ENCODE data around the gene MACROD2. TPM values are rescaled to one million over a fixed set of nuclear protein-coding genes. Genes with fewer than 3 reads are reported as not detected.

MACROD2 gene
- total and polyA plus RNA-seq, 9 donors: 2.0 to 4.9 (median 3.1) TPM

DNA sequence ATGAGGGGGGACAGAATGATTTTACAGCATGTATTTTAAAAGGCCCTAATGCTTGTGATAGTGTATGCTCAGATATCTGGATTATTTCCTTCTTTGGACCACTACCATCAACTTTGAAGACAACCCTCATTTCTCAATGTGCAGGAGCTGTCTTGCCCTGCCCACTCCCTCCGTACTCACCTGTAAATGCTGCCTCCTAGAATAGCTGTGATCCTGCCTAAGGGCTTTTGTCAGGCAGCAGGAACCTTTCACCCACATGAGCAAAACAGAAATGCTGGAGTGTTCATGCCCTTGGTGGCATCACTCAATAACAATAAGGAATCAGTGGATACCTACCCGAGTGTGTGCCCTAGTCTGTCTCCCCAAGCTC lies 1065.7 kb downstream of the MACROD2 start:
- Histone ChIP-seq H3K27me3 (ENCODE audit: control insufficient read depth, insufficient read depth, low read length) (no peaks in the 10 kb centered on the region), H3K4me3 (ENCODE audit: low read length) (no peak overlapping the region), H3K27ac (ENCODE audit: low read length) (no peak overlapping the region), H3K9me3 (replicated peaks; ENCODE audit: control insufficient read depth, low read depth, low read length) (no peaks in the 10 kb centered on the region), H3K4me1 (ENCODE audit: control insufficient read depth, insufficient read depth, low read length) (peaks cover 3% of the 10 kb centered on the region), H3K36me3 (ENCODE audit: control insufficient read depth, insufficient read depth, low read length) (no peaks in the 10 kb centered on the region)
- no peak for DNase-seq
- 89% methylated on average over 2 of the region's 2 CpGs for WGBS (ENCODE audit: insufficient coverage)

DNA sequence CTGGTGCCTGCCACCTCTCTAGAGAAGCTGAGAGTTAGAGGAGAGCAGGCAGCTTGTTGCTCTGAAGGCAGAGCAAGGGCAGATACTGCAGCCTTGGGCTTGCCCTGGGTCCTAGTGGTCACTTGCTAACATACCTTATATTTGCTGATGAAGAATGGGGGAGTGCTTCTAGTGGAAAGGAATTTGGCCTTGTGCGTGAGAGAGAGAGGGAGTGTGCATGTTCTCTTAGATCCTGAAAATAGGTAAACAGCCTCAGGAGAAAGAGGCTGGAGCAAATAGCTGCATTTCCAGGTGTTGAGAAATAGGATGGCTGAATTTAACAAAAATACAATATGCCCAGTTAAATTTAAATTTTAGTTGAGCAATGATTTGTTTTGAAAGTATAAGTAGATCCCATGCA lies 1066.6 kb downstream of the MACROD2 start:
- WGBS (ENCODE audit: insufficient coverage): 83% methylated on average over 1 of the region's 1 CpG
- no peaks in the 10 kb centered on the region for H3K27me3 ChIP-seq (ENCODE audit: control insufficient read depth, insufficient read depth, low read length)
- H3K4me1 ChIP-seq (ENCODE audit: control insufficient read depth, insufficient read depth, low read length): no peaks in the 10 kb centered on the region
- no peak overlapping the region for H3K27ac ChIP-seq (ENCODE audit: low read length)
- no peak for DNase-seq
- no peak overlapping the region for H3K4me3 ChIP-seq (ENCODE audit: low read length)
- H3K9me3 ChIP-seq (replicated peaks; ENCODE audit: control insufficient read depth, low read depth, low read length): no peaks in the 10 kb centered on the region
- no peaks in the 10 kb centered on the region for H3K36me3 ChIP-seq (ENCODE audit: control insufficient read depth, insufficient read depth, low read length)

DNA sequence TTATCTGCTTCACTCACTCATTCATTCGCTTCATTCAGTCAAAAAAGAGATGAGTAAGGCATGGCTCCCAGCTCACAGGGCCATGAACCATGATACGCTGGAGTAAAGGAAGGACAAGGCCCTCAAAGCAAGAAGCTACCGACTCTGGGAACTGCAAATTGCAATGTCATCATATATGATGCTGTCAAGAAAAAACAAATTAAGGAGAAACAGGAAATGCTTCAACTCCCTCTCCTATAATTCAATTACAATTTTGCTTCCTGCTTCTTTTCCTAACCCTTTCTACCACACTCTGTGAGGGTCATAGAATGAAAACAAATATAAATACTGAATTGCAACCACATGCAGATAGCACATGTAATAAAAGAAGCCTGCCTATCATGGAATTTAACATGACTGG lies 1067.8 kb downstream of the MACROD2 start:
- Histone ChIP-seq H3K36me3 (ENCODE audit: control insufficient read depth, insufficient read depth, low read length) (no peaks in the 10 kb centered on the region), H3K4me1 (ENCODE audit: control insufficient read depth, insufficient read depth, low read length) (no peaks in the 10 kb centered on the region), H3K9me3 (replicated peaks; ENCODE audit: control insufficient read depth, low read depth, low read length) (no peaks in the 10 kb centered on the region), H3K27ac (ENCODE audit: low read length) (no peak overlapping the region), H3K27me3 (ENCODE audit: control insufficient read depth, insufficient read depth, low read length) (no peaks in the 10 kb centered on the region), H3K4me3 (ENCODE audit: low read length) (no peak overlapping the region)
- peak; percentile 31 for DNase-seq
- WGBS (ENCODE audit: insufficient coverage): 70% methylated on average over 2 of the region's 3 CpGs

- Histone ChIP-seq H3K27me3 (ENCODE audit: control insufficient read depth, insufficient read depth, low read length) (no peaks in the 10 kb centered on the region), H3K9me3 (replicated peaks; ENCODE audit: control insufficient read depth, low read depth, low read length) (no peaks in the 10 kb centered on the region), H3K4me1 (ENCODE audit: control insufficient read depth, insufficient read depth, low read length) (no peaks in the 10 kb centered on the region), H3K4me3 (ENCODE audit: low read length) (no peak overlapping the region), H3K27ac (ENCODE audit: low read length) (no peak overlapping the region), H3K36me3 (ENCODE audit: control insufficient read depth, insufficient read depth, low read length) (no peaks in the 10 kb centered on the region)
- DNase-seq: no peak
- WGBS (ENCODE audit: insufficient coverage): no CpG with 5 or more reads among the region's 5 CpGs
Observed at GRCh38 chr20:15064741-15065140, 1069.4 kb downstream of the MACROD2 start.

DNA sequence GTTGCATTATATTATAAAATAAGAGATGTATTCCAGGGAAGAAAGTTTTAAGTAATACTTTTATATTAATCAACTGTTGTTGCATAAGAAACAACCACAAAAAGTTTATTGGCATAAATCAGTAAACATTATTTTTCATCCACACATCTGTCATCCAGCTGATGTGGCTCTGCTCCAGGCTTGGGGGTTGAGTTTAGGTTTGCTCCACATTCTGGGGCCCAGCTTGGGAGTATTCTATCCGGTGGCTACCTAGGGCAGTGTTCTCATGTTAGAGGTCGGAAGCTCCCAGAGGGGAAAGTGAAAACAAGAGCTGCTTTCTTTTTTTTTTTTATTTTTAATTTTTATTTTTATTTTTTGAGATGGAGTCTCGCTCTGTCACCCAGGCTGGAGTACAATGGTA lies 1070.5 kb downstream of the MACROD2 start:
- no peaks in the 10 kb centered on the region for H3K36me3 ChIP-seq (ENCODE audit: control insufficient read depth, insufficient read depth, low read length)
- H3K9me3 ChIP-seq (replicated peaks; ENCODE audit: control insufficient read depth, low read depth, low read length): no peaks in the 10 kb centered on the region
- 60% methylated on average over 1 of the region's 3 CpGs for WGBS (ENCODE audit: insufficient coverage)
- no peak overlapping the region for H3K4me3 ChIP-seq (ENCODE audit: low read length)
- peak; percentile 82 for DNase-seq
- no peaks in the 10 kb centered on the region for H3K27me3 ChIP-seq (ENCODE audit: control insufficient read depth, insufficient read depth, low read length)
- H3K4me1 ChIP-seq (ENCODE audit: control insufficient read depth, insufficient read depth, low read length): no peaks in the 10 kb centered on the region
- H3K27ac ChIP-seq (ENCODE audit: low read length): no peak overlapping the region

DNA sequence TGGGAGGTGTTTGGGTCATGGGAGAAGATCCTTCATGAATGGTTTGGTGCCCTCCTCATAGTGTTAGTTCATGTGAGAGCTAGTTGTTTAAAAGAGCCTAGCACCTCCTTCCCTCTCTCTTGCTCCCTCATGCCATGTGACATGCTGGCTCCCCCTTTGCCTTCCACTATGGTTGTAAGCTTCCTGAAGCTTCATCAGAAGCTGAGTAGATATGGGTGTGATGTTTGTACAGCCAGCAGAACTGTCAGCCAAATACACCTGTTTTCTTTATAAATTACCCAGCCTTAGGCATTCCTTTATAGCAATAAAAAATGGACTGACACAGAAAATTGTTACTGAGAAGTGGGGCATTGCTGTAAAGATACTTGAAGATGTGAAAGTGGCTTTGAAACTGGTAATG lies 1073.2 kb downstream of the MACROD2 start:
- Histone ChIP-seq H3K27me3 (ENCODE audit: control insufficient read depth, insufficient read depth, low read length) (no peaks in the 10 kb centered on the region), H3K9me3 (replicated peaks; ENCODE audit: control insufficient read depth, low read depth, low read length) (no peaks in the 10 kb centered on the region), H3K27ac (ENCODE audit: low read length) (no peak overlapping the region), H3K4me3 (ENCODE audit: low read length) (no peak overlapping the region), H3K4me1 (ENCODE audit: control insufficient read depth, insufficient read depth, low read length) (no peaks in the 10 kb centered on the region), H3K36me3 (ENCODE audit: control insufficient read depth, insufficient read depth, low read length) (no peaks in the 10 kb centered on the region)
- no peak for DNase-seq

- H3K27ac ChIP-seq (ENCODE audit: low read length): no peak overlapping the region
- no peaks in the 10 kb centered on the region for H3K36me3 ChIP-seq (ENCODE audit: control insufficient read depth, insufficient read depth, low read length)
- no peaks in the 10 kb centered on the region for H3K27me3 ChIP-seq (ENCODE audit: control insufficient read depth, insufficient read depth, low read length)
- H3K4me1 ChIP-seq (ENCODE audit: control insufficient read depth, insufficient read depth, low read length): no peaks in the 10 kb centered on the region
- no peak for DNase-seq
- WGBS (ENCODE audit: insufficient coverage): 100% methylated on average over 1 of the region's 2 CpGs
- H3K9me3 ChIP-seq (replicated peaks; ENCODE audit: control insufficient read depth, low read depth, low read length): no peaks in the 10 kb centered on the region
- no peak overlapping the region for H3K4me3 ChIP-seq (ENCODE audit: low read length)
Observed at GRCh38 chr20:15069355-15069754, 1074.0 kb downstream of the MACROD2 start.

GRCh38 chr20:15071085-15071808 lies 1075.9 kb downstream of the MACROD2 start:
- no CpG with 5 or more reads among the region's 2 CpGs for WGBS (ENCODE audit: insufficient coverage)
- H3K9me3 ChIP-seq (replicated peaks; ENCODE audit: control insufficient read depth, low read depth, low read length): no peaks in the 10 kb centered on the region
- no peaks in the 10 kb centered on the region for H3K36me3 ChIP-seq (ENCODE audit: control insufficient read depth, insufficient read depth, low read length)
- H3K4me1 ChIP-seq (ENCODE audit: control insufficient read depth, insufficient read depth, low read length): no peaks in the 10 kb centered on the region
- no peak overlapping the region for H3K4me3 ChIP-seq (ENCODE audit: low read length)
- DNase-seq: peak; percentile 87
- no peak overlapping the region for H3K27ac ChIP-seq (ENCODE audit: low read length)
- H3K27me3 ChIP-seq (ENCODE audit: control insufficient read depth, insufficient read depth, low read length): peaks cover 2% of the 10 kb centered on the region

- peak; percentile 91 for DNase-seq
- Histone ChIP-seq H3K4me3 (ENCODE audit: low read length) (no peak overlapping the region), H3K27me3 (ENCODE audit: control insufficient read depth, insufficient read depth, low read length) (peaks cover 2% of the 10 kb centered on the region), H3K27ac (ENCODE audit: low read length) (no peak overlapping the region), H3K9me3 (replicated peaks; ENCODE audit: control insufficient read depth, low read depth, low read length) (no peaks in the 10 kb centered on the region), H3K36me3 (ENCODE audit: control insufficient read depth, insufficient read depth, low read length) (no peaks in the 10 kb centered on the region), H3K4me1 (ENCODE audit: control insufficient read depth, insufficient read depth, low read length) (no peaks in the 10 kb centered on the region)
Observed at GRCh38 chr20:15072316-15072715, 1077.0 kb downstream of the MACROD2 start.

- Histone ChIP-seq H3K36me3 (ENCODE audit: control insufficient read depth, insufficient read depth, low read length) (no peaks in the 10 kb centered on the region), H3K27me3 (ENCODE audit: control insufficient read depth, insufficient read depth, low read length) (peaks cover 4% of the 10 kb centered on the region), H3K9me3 (replicated peaks; ENCODE audit: control insufficient read depth, low read depth, low read length) (no peaks in the 10 kb centered on the region), H3K4me1 (ENCODE audit: control insufficient read depth, insufficient read depth, low read length) (no peaks in the 10 kb centered on the region), H3K27ac (ENCODE audit: low read length) (no peak overlapping the region), H3K4me3 (ENCODE audit: low read length) (no peak overlapping the region)
- DNase-seq: no peak
- 83% methylated on average over 2 of the region's 3 CpGs for WGBS (ENCODE audit: insufficient coverage)
Observed at GRCh38 chr20:15075586-15075985, 1080.3 kb downstream of the MACROD2 start.

DNA sequence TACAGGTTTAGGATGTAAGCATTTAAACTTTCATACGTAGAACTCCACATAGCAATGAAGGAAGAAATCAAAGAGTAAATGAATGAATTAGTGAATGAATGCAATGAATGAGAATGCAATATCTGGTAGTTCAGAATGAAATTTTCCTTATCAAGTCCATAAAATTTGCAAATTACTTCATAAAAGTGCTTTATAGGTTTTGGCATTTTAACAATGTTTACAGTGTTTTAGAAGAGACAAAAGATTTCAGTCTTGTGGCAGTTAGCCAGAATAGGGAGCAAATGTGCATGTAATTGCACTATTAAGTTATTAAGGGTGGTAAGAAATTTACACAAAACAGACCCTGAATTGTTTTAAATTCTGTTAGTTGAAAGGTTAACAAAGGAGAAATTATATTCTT lies 1081.5 kb downstream of the MACROD2 start:
- no peak overlapping the region for H3K4me3 ChIP-seq (ENCODE audit: low read length)
- no peak overlapping the region for H3K27ac ChIP-seq (ENCODE audit: low read length)
- H3K4me1 ChIP-seq (ENCODE audit: control insufficient read depth, insufficient read depth, low read length): no peaks in the 10 kb centered on the region
- peak; percentile 19 for DNase-seq
- no peaks in the 10 kb centered on the region for H3K9me3 ChIP-seq (replicated peaks; ENCODE audit: control insufficient read depth, low read depth, low read length)
- WGBS (ENCODE audit: insufficient coverage): no CpG with 5 or more reads among the region's 1 CpG
- H3K27me3 ChIP-seq (ENCODE audit: control insufficient read depth, insufficient read depth, low read length): peaks cover 4% of the 10 kb centered on the region
- no peaks in the 10 kb centered on the region for H3K36me3 ChIP-seq (ENCODE audit: control insufficient read depth, insufficient read depth, low read length)
